ENCODE results near the gene SHKBP1.

- TF ChIP-seq EZH2phosphoT487 (IDR thresholded peaks at IDR 0.05; ENCODE audit: insufficient read depth, low read depth) (no peak), EZH2 (IDR thresholded peaks at IDR 0.05; ENCODE audit: insufficient read depth, poor library complexity, severe bottlenecking) (no peak)
Observed at GRCh38 chr19:40560092-40560507, 16.6 kb upstream of the SHKBP1 start.

Data from GM23248 (cell line).